Measurements from ENCODE around the gene IRX1.

Gene IRX1

GRCh38 chr5:3639175-3639574, 43.5 kb downstream of the IRX1 start:
- TF ChIP-seq CTCF (IDR thresholded peaks at IDR 0.05; ENCODE audit: low read depth, low read length, missing control alignments), result no peak
- no peak for DNase-seq (ENCODE audit: low read depth)
- no peak overlapping the region for H3K4me3 ChIP-seq (ENCODE audit: low read depth, low read length)
- in situ Hi-C loops (cut with HindIII; ENCODE audit: low sequenced_read_pairs), result no loop called here

GRCh38 chr5:3642231-3642630, 46.6 kb downstream of the IRX1 start:
- no peak for TF ChIP-seq CTCF (IDR thresholded peaks at IDR 0.05; ENCODE audit: low read depth, low read length, missing control alignments)
- in situ Hi-C loops (cut with HindIII; ENCODE audit: low sequenced_read_pairs), result no loop called here
- DNase-seq (ENCODE audit: low read depth), result no peak
- H3K4me3 ChIP-seq (ENCODE audit: low read depth, low read length), result no peak overlapping the region

GRCh38 chr5:3650320-3650719, 54.7 kb downstream of the IRX1 start:
- no peak overlapping the region for H3K4me3 ChIP-seq (ENCODE audit: low read depth, low read length)
- DNase-seq (ENCODE audit: low read depth), result no peak
- no peak for TF ChIP-seq CTCF (IDR thresholded peaks at IDR 0.05; ENCODE audit: low read depth, low read length, missing control alignments)
- in situ Hi-C loops (cut with HindIII; ENCODE audit: low sequenced_read_pairs), result no loop called here

GRCh38 chr5:3650868-3651267, 55.2 kb downstream of the IRX1 start:
- TF ChIP-seq CTCF (IDR thresholded peaks at IDR 0.05; ENCODE audit: low read depth, low read length, missing control alignments), result no peak
- no peak overlapping the region for H3K4me3 ChIP-seq (ENCODE audit: low read depth, low read length)
- in situ Hi-C loops (cut with HindIII; ENCODE audit: low sequenced_read_pairs), result no loop called here
- DNase-seq (ENCODE audit: low read depth), result no peak

Measured in astrocyte of the cerebellum (primary cell).